ENCODE data around the gene RBBP8NL.

Gene RBBP8NL

DNA sequence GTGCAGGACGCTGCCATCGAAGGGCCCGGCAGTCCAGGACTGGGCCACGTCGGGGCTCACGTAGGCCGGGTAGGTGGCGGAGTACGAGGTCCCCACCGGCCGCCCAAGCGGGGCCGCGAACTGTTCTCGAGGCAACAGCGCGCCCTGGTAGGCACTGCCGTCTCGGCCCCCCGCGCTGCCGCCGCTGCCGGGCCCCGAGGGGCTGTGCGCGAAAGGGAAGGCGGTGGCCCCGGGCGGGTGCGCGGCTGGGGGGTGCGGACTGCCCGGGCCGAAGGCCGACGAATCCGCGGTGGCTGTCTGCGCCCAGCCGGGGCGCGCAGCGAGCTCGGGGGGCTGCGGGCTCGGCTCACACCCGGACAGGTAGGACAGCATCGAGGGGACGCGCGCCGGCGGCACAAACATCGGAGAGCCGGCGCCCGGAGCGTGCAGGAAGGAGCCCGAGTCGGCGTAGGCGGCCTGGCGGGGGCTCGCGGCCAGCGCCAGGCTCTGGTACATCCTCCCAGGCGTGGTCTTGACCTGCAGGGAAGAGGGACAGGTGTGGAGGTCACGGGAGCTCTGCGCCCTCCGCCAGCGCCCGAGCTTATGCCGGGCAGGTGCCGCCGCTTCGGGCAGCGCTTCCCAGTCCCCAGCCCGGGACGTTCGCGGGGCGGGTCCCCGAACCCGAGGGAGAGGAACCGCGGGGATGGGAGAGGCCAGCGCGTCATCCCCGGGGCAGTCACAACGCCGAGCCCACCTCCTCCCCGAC, 47.9 kb upstream of the RBBP8NL start:
- TF ChIP-seq OSR1 (CRISPR knock-in tag; IDR thresholded peaks at IDR 0.05) (no peak), GLIS3 (CRISPR knock-in tag; IDR thresholded peaks at IDR 0.05) (no peak), ZFP30 (CRISPR knock-in tag; IDR thresholded peaks at IDR 0.05) (no peak), ESRRG (CRISPR knock-in tag; IDR thresholded peaks at IDR 0.05) (no peak), BACH2 (CRISPR knock-in tag; IDR thresholded peaks at IDR 0.05; ENCODE audit: borderline replicate concordance) (no peak), ZNF70 (CRISPR knock-in tag; IDR thresholded peaks at IDR 0.05) (no peak), SNAI2 (CRISPR knock-in tag; IDR thresholded peaks at IDR 0.05) (no peak), ZNF8 (CRISPR knock-in tag; IDR thresholded peaks at IDR 0.05) (no peak), CREB5 (CRISPR knock-in tag; IDR thresholded peaks at IDR 0.05; ENCODE audit: low read depth) (no peak), ZFP3 (CRISPR knock-in tag; IDR thresholded peaks at IDR 0.05) (no peak), TOX (CRISPR knock-in tag; IDR thresholded peaks at IDR 0.05; ENCODE audit: borderline replicate concordance) (no peak), ISL1 (CRISPR knock-in tag; IDR thresholded peaks at IDR 0.05) (no peak), TSHZ2 (CRISPR knock-in tag; IDR thresholded peaks at IDR 0.05) (no peak), POU6F1 (CRISPR knock-in tag; IDR thresholded peaks at IDR 0.05; ENCODE audit: borderline replicate concordance, low read depth) (no peak), ZC3H10 (CRISPR knock-in tag; IDR thresholded peaks at IDR 0.05) (no peak), CSDC2 (CRISPR knock-in tag; IDR thresholded peaks at IDR 0.05) (no peak), PATZ1 (CRISPR knock-in tag; IDR thresholded peaks at IDR 0.05; ENCODE audit: borderline replicate concordance) (no peak), RARB (CRISPR knock-in tag; IDR thresholded peaks at IDR 0.05) (no peak)
- ATAC-seq, result no peak

- no peak for ATAC-seq
- no peak for TF ChIP-seq ISL1 (CRISPR knock-in tag; IDR thresholded peaks at IDR 0.05)
- no peak for TF ChIP-seq PATZ1 (CRISPR knock-in tag; IDR thresholded peaks at IDR 0.05; ENCODE audit: borderline replicate concordance)
- TF ChIP-seq PPARA (CRISPR knock-in tag; IDR thresholded peaks at IDR 0.05; ENCODE audit: borderline replicate concordance), result no peak
- TF ChIP-seq CREB5 (CRISPR knock-in tag; IDR thresholded peaks at IDR 0.05; ENCODE audit: low read depth), result no peak
- TF ChIP-seq CSRNP3 (CRISPR knock-in tag; IDR thresholded peaks at IDR 0.05), result no peak
- no peak for TF ChIP-seq TCF4 (CRISPR knock-in tag; IDR thresholded peaks at IDR 0.05; ENCODE audit: borderline replicate concordance)
- TF ChIP-seq SNAI2 (CRISPR knock-in tag; IDR thresholded peaks at IDR 0.05), result no peak
- TF ChIP-seq ZNF70 (CRISPR knock-in tag; IDR thresholded peaks at IDR 0.05), result no peak
- TF ChIP-seq ARNTL (CRISPR knock-in tag; IDR thresholded peaks at IDR 0.05; ENCODE audit: borderline replicate concordance, low read depth), result no peak
- no peak for TF ChIP-seq BACH2 (CRISPR knock-in tag; IDR thresholded peaks at IDR 0.05; ENCODE audit: borderline replicate concordance)
Measured at GRCh38 chr20:62474604-62475026, 47.3 kb upstream of the RBBP8NL start.

Data from SK-N-SH treated with all-trans-retinoic acid at 6 μM for 48 hours (cell line).